RCC 7860 (cell line): ENCODE measurements around the gene AGBL1.

Source experiments
- DNase-seq: peaks from one replicate; pipeline ENCODE4 v3.0.0-alpha.2; 2015; ENCODE audit warnings: low spot score
- FAIRE-seq: peaks from 2 replicates; lab custom pipeline; 2012; peaks lifted over from hg19 to GRCh38; lab: Jason Lieb, UNC

Gene AGBL1

GRCh38 chr15:86231864-86232721 lies 152.4 kb downstream of the AGBL1 start:
- DNase-seq (no peak), FAIRE-seq (no peak)

- DNase-seq (no peak), FAIRE-seq (no peak)
Observed at GRCh38 chr15:86235667-86236066, 156.0 kb downstream of the AGBL1 start.

- DNase-seq (no peak), FAIRE-seq (no peak)
Observed at GRCh38 chr15:86236356-86237110, 156.9 kb downstream of the AGBL1 start.

- FAIRE-seq, result no peak
- no peak for DNase-seq
Observed at GRCh38 chr15:86237111-86237500, 157.4 kb downstream of the AGBL1 start.

- no peak for DNase-seq
- no peak for FAIRE-seq
Observed at GRCh38 chr15:86247249-86247955, 167.7 kb downstream of the AGBL1 start.

GRCh38 chr15:86255247-86255646 lies 175.6 kb downstream of the AGBL1 start:
- DNase-seq (no peak), FAIRE-seq (no peak)

- DNase-seq (no peak), FAIRE-seq (no peak)
Observed at GRCh38 chr15:86256628-86257027, 177.0 kb downstream of the AGBL1 start.

- DNase-seq, result no peak
- FAIRE-seq, result no peak
Observed at GRCh38 chr15:86259589-86259988, 179.9 kb downstream of the AGBL1 start.

GRCh38 chr15:86263230-86263629 lies 183.6 kb downstream of the AGBL1 start:
- no peak for FAIRE-seq

GRCh38 chr15:86266896-86267484 lies 187.3 kb downstream of the AGBL1 start:
- DNase-seq (no peak), FAIRE-seq (no peak)

More at GRCh38 chr15:86263230-86263629, 183.6 kb downstream of the AGBL1 start:
- DNase-seq, result no peak

- FAIRE-seq (no peak), DNase-seq (no peak)
Observed at GRCh38 chr15:86267892-86268291, 188.2 kb downstream of the AGBL1 start.

- no peak for FAIRE-seq
- DNase-seq, result no peak
Observed at GRCh38 chr15:86268558-86268957, 188.9 kb downstream of the AGBL1 start.

GRCh38 chr15:86273309-86273708 lies 193.6 kb downstream of the AGBL1 start:
- FAIRE-seq (no peak), DNase-seq (no peak)

- DNase-seq (no peak), FAIRE-seq (no peak)
Observed at GRCh38 chr15:86275361-86275760, 195.7 kb downstream of the AGBL1 start.

GRCh38 chr15:86278586-86278985 lies 198.9 kb downstream of the AGBL1 start:
- FAIRE-seq, result no peak

GRCh38 chr15:86284635-86285034 lies 205.0 kb downstream of the AGBL1 start:
- FAIRE-seq (no peak), DNase-seq (no peak)

More at GRCh38 chr15:86278586-86278985, 198.9 kb downstream of the AGBL1 start:
- DNase-seq, result no peak

GRCh38 chr15:86295511-86295910 lies 215.8 kb downstream of the AGBL1 start:
- FAIRE-seq, result no peak
- no peak for DNase-seq

GRCh38 chr15:86296769-86297168 lies 217.1 kb downstream of the AGBL1 start:
- FAIRE-seq (no peak), DNase-seq (no peak)

- DNase-seq, result no peak
- no peak for FAIRE-seq
Observed at GRCh38 chr15:86300390-86301125, 220.9 kb downstream of the AGBL1 start.

GRCh38 chr15:86311568-86312280 lies 232.1 kb downstream of the AGBL1 start:
- FAIRE-seq (no peak), DNase-seq (no peak)
